BLaER1 treated with 17β-estradiol and CSF1 and Interleukin-3, amounts not matched to agents 10 nM and 100 nM (cell line): ENCODE data around the gene SDCCAG8.

ENCODE experiments used
- H3K27ac ChIP-seq, 11 experiments: shearing (Covaris generic); formaldehyde crosslinking; 2 replicates each; pipeline ENCODE4 v1.8.1; 2022
- H3K27me3 ChIP-seq, 11 experiments: shearing (Covaris generic); formaldehyde crosslinking; 2 replicates each; pipeline ENCODE4 v1.8.1; 2022
- H3K36me3 ChIP-seq, 11 experiments: shearing (Covaris generic); formaldehyde crosslinking; 2 replicates each; pipeline ENCODE4 v1.8.1; 2022
- H3K4me1 ChIP-seq, 10 experiments: shearing (Covaris generic); formaldehyde crosslinking; 2 replicates each; pipeline ENCODE4 v1.8.1; 2022
- H3K4me2 ChIP-seq, 11 experiments: shearing (Covaris generic); formaldehyde crosslinking; 2 replicates each; pipeline ENCODE4 v1.8.1; 2022
- H3K4me3 ChIP-seq, 10 experiments: shearing (Covaris generic); formaldehyde crosslinking; 2 replicates each; pipeline ENCODE4 v1.8.1; 2022
- H3K9ac ChIP-seq, 11 experiments: shearing (Covaris generic); formaldehyde crosslinking; 2 replicates each; pipeline ENCODE4 v1.8.1; 2022
- H3K9me3 ChIP-seq, 11 experiments: shearing (Covaris generic); formaldehyde crosslinking; replicated peaks in 1 of 11; 2 replicates each; pipeline ENCODE4 v1.8.1; 2022
- H4K20me1 ChIP-seq, 11 experiments: shearing (Covaris generic); formaldehyde crosslinking; 2 replicates each; pipeline ENCODE4 v1.8.1; 2022
- Cebpa-rat ChIP-seq, 11 experiments: shearing (Covaris generic); IDR thresholded peaks; 2 replicates each; pipeline ENCODE4 v1.8.1; 2022

Gene SDCCAG8

GRCh38 chr1:243535014-243535413, 279.2 kb downstream of the SDCCAG8 start:
- Histone ChIP-seq H3K9ac (no peak overlapping the region), H3K27ac (no peak overlapping the region), H3K4me1 (peaks cover 0 to 6% (median 0%) of the 10 kb centered on the region in 10 experiments; a peak in 2 of 20 replicates)

GRCh38 chr1:243539636-243540035, 283.8 kb downstream of the SDCCAG8 start:
- H3K4me3 ChIP-seq = no peak overlapping the region
- H3K27me3 ChIP-seq = no peaks in the 10 kb centered on the region
- no peak overlapping the region for H3K4me2 ChIP-seq
- peaks cover 0 to 5% (median 0%) of the 10 kb centered on the region in 11 experiments; a peak in 1 of 22 replicates for H3K9me3 ChIP-seq
- no peak for TF ChIP-seq Cebpa-rat (IDR thresholded peaks at IDR 0.05)
- no peak overlapping the region for H3K9ac ChIP-seq
- H3K36me3 ChIP-seq = peaks cover 0 to 40% (median 18%) of the 10 kb centered on the region in 11 experiments; a peak in 16 of 22 replicates
- H3K4me1 ChIP-seq = peaks cover 0 to 6% (median 0%) of the 10 kb centered on the region in 10 experiments; a peak in 1 of 20 replicates
- H3K27ac ChIP-seq = no peak overlapping the region
- H4K20me1 ChIP-seq = no peaks in the 10 kb centered on the region

More at GRCh38 chr1:243535014-243535413, 279.2 kb downstream of the SDCCAG8 start:
- Histone ChIP-seq H3K27me3 (no peaks in the 10 kb centered on the region), H3K9me3 (peaks cover 0 to 5% (median 0%) of the 10 kb centered on the region in 11 experiments; a peak in 1 of 22 replicates), H4K20me1 (no peaks in the 10 kb centered on the region), H3K4me2 (no peak overlapping the region), H3K36me3 (peaks cover 0 to 19% (median 4%) of the 10 kb centered on the region in 11 experiments; a peak in 7 of 22 replicates), H3K4me3 (no peak overlapping the region)
- no peak for TF ChIP-seq Cebpa-rat (IDR thresholded peaks at IDR 0.05)

GRCh38 chr1:243542739-243543415, 287.0 kb downstream of the SDCCAG8 start:
- TF ChIP-seq Cebpa-rat (IDR thresholded peaks at IDR 0.05) = no peak
- H3K4me3 ChIP-seq = no peak overlapping the region
- H3K9ac ChIP-seq = no peak overlapping the region
- H3K4me2 ChIP-seq = no peak overlapping the region
- peaks cover 0 to 57% (median 17%) of the 10 kb centered on the region in 11 experiments; a peak in 17 of 22 replicates for H3K36me3 ChIP-seq
- H3K4me1 ChIP-seq = no peaks in the 10 kb centered on the region
- no peaks in the 10 kb centered on the region for H3K27me3 ChIP-seq
- no peak overlapping the region for H3K27ac ChIP-seq
- no peaks in the 10 kb centered on the region for H4K20me1 ChIP-seq
- peaks cover 0 to 5% (median 0%) of the 10 kb centered on the region in 11 experiments; a peak in 1 of 22 replicates for H3K9me3 ChIP-seq

- no peaks in the 10 kb centered on the region for H3K4me1 ChIP-seq
- peaks cover 0 to 5% (median 0%) of the 10 kb centered on the region in 11 experiments; a peak in 1 of 22 replicates for H3K9me3 ChIP-seq
- H3K36me3 ChIP-seq = peaks cover 0 to 57% (median 17%) of the 10 kb centered on the region in 11 experiments; a peak in 17 of 22 replicates
- no peak overlapping the region for H3K4me2 ChIP-seq
- H3K9ac ChIP-seq = no peak overlapping the region
- H3K4me3 ChIP-seq = no peak overlapping the region
- no peak for TF ChIP-seq Cebpa-rat (IDR thresholded peaks at IDR 0.05)
- H3K27ac ChIP-seq = no peak overlapping the region
- H4K20me1 ChIP-seq = no peaks in the 10 kb centered on the region
- H3K27me3 ChIP-seq = no peaks in the 10 kb centered on the region
Measured at GRCh38 chr1:243543501-243543900, 287.7 kb downstream of the SDCCAG8 start.

GRCh38 chr1:243546457-243546856, 290.6 kb downstream of the SDCCAG8 start:
- peaks cover 0 to 5% (median 0%) of the 10 kb centered on the region in 10 experiments; a peak in 1 of 20 replicates for H3K4me1 ChIP-seq
- no peaks in the 10 kb centered on the region for H4K20me1 ChIP-seq
- H3K36me3 ChIP-seq = peaks cover 6 to 57% (median 19%) of the 10 kb centered on the region in 11 experiments; a peak in 18 of 22 replicates
- H3K4me3 ChIP-seq = no peak overlapping the region
- H3K9ac ChIP-seq = no peak overlapping the region
- no peaks in the 10 kb centered on the region for H3K9me3 ChIP-seq
- no peak for TF ChIP-seq Cebpa-rat (IDR thresholded peaks at IDR 0.05)
- H3K4me2 ChIP-seq = no peak overlapping the region
- H3K27me3 ChIP-seq = no peaks in the 10 kb centered on the region
- H3K27ac ChIP-seq = no peak overlapping the region

GRCh38 chr1:243547891-243548290, 292.1 kb downstream of the SDCCAG8 start:
- Histone ChIP-seq H3K4me3 (no peak overlapping the region), H3K9me3 (no peaks in the 10 kb centered on the region), H3K27ac (no peak overlapping the region), H3K27me3 (no peaks in the 10 kb centered on the region), H3K9ac (no peak overlapping the region), H3K36me3 (peaks cover 6 to 62% (median 18%) of the 10 kb centered on the region in 11 experiments; a peak in 18 of 22 replicates), H4K20me1 (no peaks in the 10 kb centered on the region), H3K4me2 (no peak overlapping the region), H3K4me1 (peaks cover 0 to 5% (median 0%) of the 10 kb centered on the region in 10 experiments; a peak in 1 of 20 replicates)
- TF ChIP-seq Cebpa-rat (IDR thresholded peaks at IDR 0.05) = no peak

GRCh38 chr1:243548516-243548915, 292.7 kb downstream of the SDCCAG8 start:
- no peak overlapping the region for H3K4me2 ChIP-seq
- H3K4me1 ChIP-seq = peaks cover 0 to 5% (median 0%) of the 10 kb centered on the region in 10 experiments; a peak in 1 of 20 replicates
- H4K20me1 ChIP-seq = no peaks in the 10 kb centered on the region
- peaks cover 6 to 56% (median 13%) of the 10 kb centered on the region in 11 experiments; a peak in 18 of 22 replicates for H3K36me3 ChIP-seq
- no peaks in the 10 kb centered on the region for H3K9me3 ChIP-seq
- TF ChIP-seq Cebpa-rat (IDR thresholded peaks at IDR 0.05) = no peak
- H3K27ac ChIP-seq = no peak overlapping the region
- H3K27me3 ChIP-seq = no peaks in the 10 kb centered on the region
- no peak overlapping the region for H3K9ac ChIP-seq
- H3K4me3 ChIP-seq = no peak overlapping the region

- no peaks in the 10 kb centered on the region for H4K20me1 ChIP-seq
- TF ChIP-seq Cebpa-rat (IDR thresholded peaks at IDR 0.05) = no peak
- no peak overlapping the region for H3K27ac ChIP-seq
- H3K4me3 ChIP-seq = no peak overlapping the region
- H3K4me1 ChIP-seq = peaks cover 0 to 5% (median 0%) of the 10 kb centered on the region in 10 experiments; a peak in 1 of 20 replicates
- H3K36me3 ChIP-seq = peaks cover 6 to 50% (median 11%) of the 10 kb centered on the region in 11 experiments; a peak in 17 of 22 replicates
- H3K27me3 ChIP-seq = no peaks in the 10 kb centered on the region
- H3K9ac ChIP-seq = no peak overlapping the region
- H3K4me2 ChIP-seq = no peak overlapping the region; a peak in 1 of 22 replicates
- H3K9me3 ChIP-seq = no peaks in the 10 kb centered on the region
Measured at GRCh38 chr1:243549108-243549507, 293.3 kb downstream of the SDCCAG8 start.
